ENCODE data around the gene XXYLT1. TPM values are rescaled to one million over a fixed set of nuclear protein-coding genes. Genes with fewer than 3 reads are reported as not detected.

Gene XXYLT1
- total and polyA plus RNA-seq, 2 of the 4 experiments (the other 2 are of a cell fraction): 14.7 to 18.1 TPM

DNA sequence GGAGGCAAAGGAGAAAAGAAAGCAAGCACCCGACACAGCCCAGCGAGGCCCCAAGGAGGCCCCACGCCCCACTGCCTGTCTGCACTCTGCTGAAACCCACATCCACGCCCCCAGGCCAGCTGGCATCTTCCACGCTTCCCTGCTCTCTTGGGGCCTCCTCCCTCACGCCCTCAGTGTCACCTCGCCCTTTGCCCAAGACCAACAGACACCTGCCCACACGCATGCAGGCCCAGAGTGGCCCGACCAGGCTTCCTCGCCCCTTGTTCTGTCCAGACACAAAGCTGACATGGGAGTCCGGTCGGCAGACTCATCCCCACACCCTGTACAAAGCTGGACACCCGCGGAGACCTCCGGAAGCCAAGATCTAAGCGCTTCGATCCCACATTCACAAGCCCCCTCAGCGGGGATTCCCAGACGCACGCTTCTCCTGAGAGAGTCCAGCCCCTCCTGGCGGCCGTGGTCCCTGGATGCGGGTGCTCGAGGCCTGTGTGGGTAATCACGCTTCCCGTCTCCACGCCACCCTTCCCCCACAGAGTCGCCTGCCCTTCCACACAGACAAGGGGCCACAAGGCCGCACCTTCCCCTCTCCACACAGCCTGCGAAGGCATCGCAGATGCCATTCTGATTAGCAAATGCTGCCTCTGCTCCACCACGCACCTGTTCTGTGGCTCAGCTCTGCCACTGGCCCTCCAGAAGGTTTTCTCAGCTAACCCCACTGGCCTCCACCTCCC, 176.6 kb downstream of the XXYLT1 start:
- Histone ChIP-seq H4K8ac (ENCODE audit: low read depth in 2 of 2, low read length in 2 of 2) (no peak overlapping the region), H4K5ac (ENCODE audit: low read depth, low read length) (no peak overlapping the region), H2BK20ac (ENCODE audit: low read depth, low read length) (no peak overlapping the region), H3K4me2 (ENCODE audit: low read depth, low read length) (no peak overlapping the region), H2BK15ac (ENCODE audit: low read depth, low read length) (no peak overlapping the region), H3K79me1 (ENCODE audit: low read depth in 1 of 2, low read length in 2 of 2) (0 out of 4 replicates have a peak, but pooled peaks cover 4 to 6% of the 10 kb centered on the region in 2 experiments), H3K4me3 (ENCODE audit: insufficient read depth, low read depth, low read length) (no peak overlapping the region), H3K36me3 (ENCODE audit: control insufficient read depth, insufficient read depth, low read length) (no peaks in the 10 kb centered on the region), H3K4me1 (ENCODE audit: control insufficient read depth, insufficient read depth, low read length) (no peaks in the 10 kb centered on the region), H4K20me1 (ENCODE audit: insufficient read depth, low read length) (no peaks in the 10 kb centered on the region), H3K56ac (ENCODE audit: extremely low read depth, insufficient read depth, low read length) (no peak overlapping the region), H3K27me3 (ENCODE audit: control insufficient read depth, insufficient read depth, low read length) (no peaks in the 10 kb centered on the region), H2AK9ac (replicated peaks; ENCODE audit: low read depth, low read length, poor library complexity) (no peak overlapping the region), H3K14ac (replicated peaks; ENCODE audit: low read depth, low read length) (no peak overlapping the region), H3K23ac (ENCODE audit: low read depth, low read length) (no peak overlapping the region), H3K18ac (ENCODE audit: low read depth, low read length) (no peak overlapping the region), H4K91ac (ENCODE audit: insufficient read depth, low read depth, low read length) (no peak overlapping the region), H3K9me3 (ENCODE audit: control insufficient read depth, insufficient read depth, low read length) (no peaks in the 10 kb centered on the region), H3K4ac (ENCODE audit: low read depth, low read length) (no peak overlapping the region), H2AK5ac (ENCODE audit: low read depth, low read length) (no peak overlapping the region), H3K27ac (ENCODE audit: insufficient read depth, low read length) (no peak overlapping the region), H2BK120ac (ENCODE audit: low read depth, low read length) (no peak overlapping the region), H3K9ac (ENCODE audit: low read depth, low read length) (no peak overlapping the region), H2AFZ (replicated peaks; ENCODE audit: low read length, poor library complexity) (no peak overlapping the region), H3K9me1 (ENCODE audit: insufficient read depth, low read length) (peaks cover 18% of the 10 kb centered on the region), H2BK5ac (ENCODE audit: low read depth, low read length, poor library complexity, severe bottlenecking) (no peak overlapping the region)
- in situ Hi-C loops (cut with MboI; ENCODE audit: low sequenced_read_pairs) (no loop called here), intact Hi-C loops (cut with micrococcal nuclease) (no loop called here), dilution Hi-C loops (cut with HindIII; ENCODE audit: low sequenced_read_pairs, unreplicated experiment) (no loop called here)
- ATAC-seq (ENCODE audit: low read depth) (no peak), DNase-seq (no peak)
- no TSS peak for BruUV-seq (replicated peaks)
- TF ChIP-seq, protein P1, sequence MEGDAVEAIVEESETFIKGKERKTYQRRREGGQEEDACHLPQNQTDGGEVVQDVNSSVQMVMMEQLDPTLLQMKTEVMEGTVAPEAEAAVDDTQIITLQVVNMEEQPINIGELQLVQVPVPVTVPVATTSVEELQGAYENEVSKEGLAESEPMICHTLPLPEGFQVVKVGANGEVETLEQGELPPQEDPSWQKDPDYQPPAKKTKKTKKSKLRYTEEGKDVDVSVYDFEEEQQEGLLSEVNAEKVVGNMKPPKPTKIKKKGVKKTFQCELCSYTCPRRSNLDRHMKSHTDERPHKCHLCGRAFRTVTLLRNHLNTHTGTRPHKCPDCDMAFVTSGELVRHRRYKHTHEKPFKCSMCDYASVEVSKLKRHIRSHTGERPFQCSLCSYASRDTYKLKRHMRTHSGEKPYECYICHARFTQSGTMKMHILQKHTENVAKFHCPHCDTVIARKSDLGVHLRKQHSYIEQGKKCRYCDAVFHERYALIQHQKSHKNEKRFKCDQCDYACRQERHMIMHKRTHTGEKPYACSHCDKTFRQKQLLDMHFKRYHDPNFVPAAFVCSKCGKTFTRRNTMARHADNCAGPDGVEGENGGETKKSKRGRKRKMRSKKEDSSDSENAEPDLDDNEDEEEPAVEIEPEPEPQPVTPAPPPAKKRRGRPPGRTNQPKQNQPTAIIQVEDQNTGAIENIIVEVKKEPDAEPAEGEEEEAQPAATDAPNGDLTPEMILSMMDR (conservative IDR thresholded peaks at IDR 0.05; ENCODE audit: low read depth, low read length): no peak
- no peak for TF ChIP-seq FOS (IDR thresholded peaks at IDR 0.05; ENCODE audit: low read depth, low read length)
- TF ChIP-seq, protein P2, sequence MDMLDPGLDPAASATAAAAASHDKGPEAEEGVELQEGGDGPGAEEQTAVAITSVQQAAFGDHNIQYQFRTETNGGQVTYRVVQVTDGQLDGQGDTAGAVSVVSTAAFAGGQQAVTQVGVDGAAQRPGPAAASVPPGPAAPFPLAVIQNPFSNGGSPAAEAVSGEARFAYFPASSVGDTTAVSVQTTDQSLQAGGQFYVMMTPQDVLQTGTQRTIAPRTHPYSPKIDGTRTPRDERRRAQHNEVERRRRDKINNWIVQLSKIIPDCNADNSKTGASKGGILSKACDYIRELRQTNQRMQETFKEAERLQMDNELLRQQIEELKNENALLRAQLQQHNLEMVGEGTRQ (IDR thresholded peaks at IDR 0.05; ENCODE audit: low read depth, low read length): no peak
- TF ChIP-seq SMC3 (IDR thresholded peaks at IDR 0.05; ENCODE audit: low read depth, low read length): no peak
- TF ChIP-seq NFE2L2 (IDR thresholded peaks at IDR 0.05; ENCODE audit: low read depth, low read length): no peak
- TF ChIP-seq, protein P3, sequence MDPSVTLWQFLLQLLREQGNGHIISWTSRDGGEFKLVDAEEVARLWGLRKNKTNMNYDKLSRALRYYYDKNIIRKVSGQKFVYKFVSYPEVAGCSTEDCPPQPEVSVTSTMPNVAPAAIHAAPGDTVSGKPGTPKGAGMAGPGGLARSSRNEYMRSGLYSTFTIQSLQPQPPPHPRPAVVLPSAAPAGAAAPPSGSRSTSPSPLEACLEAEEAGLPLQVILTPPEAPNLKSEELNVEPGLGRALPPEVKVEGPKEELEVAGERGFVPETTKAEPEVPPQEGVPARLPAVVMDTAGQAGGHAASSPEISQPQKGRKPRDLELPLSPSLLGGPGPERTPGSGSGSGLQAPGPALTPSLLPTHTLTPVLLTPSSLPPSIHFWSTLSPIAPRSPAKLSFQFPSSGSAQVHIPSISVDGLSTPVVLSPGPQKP (IDR thresholded peaks at IDR 0.05; ENCODE audit: borderline replicate concordance, low read depth, low read length): no peak
- no peak for TF ChIP-seq CHD1 (IDR thresholded peaks at IDR 0.05; ENCODE audit: low read depth, low read length)
- TF ChIP-seq MXI1 (IDR thresholded peaks at IDR 0.05; ENCODE audit: borderline replicate concordance, low read depth, low read length): no peak
- no peak for TF ChIP-seq POLR2A (IDR thresholded peaks at IDR 0.05; ENCODE audit: low read depth, low read length)
- TF ChIP-seq MAFK (IDR thresholded peaks at IDR 0.05; ENCODE audit: low read depth, low read length): no peak
- TF ChIP-seq RCOR1 (IDR thresholded peaks at IDR 0.05; ENCODE audit: insufficient replicate concordance, low read length): no peak
- TF ChIP-seq MAZ (IDR thresholded peaks at IDR 0.05; ENCODE audit: borderline replicate concordance, low read depth, low read length): no peak
- no peak for TF ChIP-seq BHLHE40 (IDR thresholded peaks at IDR 0.05; ENCODE audit: low read depth, low read length)
- no peak for TF ChIP-seq RAD21 (IDR thresholded peaks at IDR 0.05; ENCODE audit: low read length)
- no peak for TF ChIP-seq CEBPB (IDR thresholded peaks at IDR 0.05; ENCODE audit: low read depth, low read length)
- TF ChIP-seq RFX5 (IDR thresholded peaks at IDR 0.05; ENCODE audit: low read depth, low read length): no peak
- CTCF ChIA-PET: no interaction called here
- 89% methylated on average over 22 of the region's 32 CpGs; no CpG with 5 or more reads in 1 of the 2 experiments for WGBS, 2 experiments (ENCODE audit: extremely low coverage in 2 of 2, insufficient read length in 1 of 2)
- POLR2A ChIA-PET (ENCODE audit: unreplicated experiment): no interaction called here

All from IMR-90 (cell line).